ENCODE data around the gene VSTM2B. TPM values are rescaled to one million over a fixed set of nuclear protein-coding genes. Genes with fewer than 3 reads are reported as not detected.

Gene VSTM2B
- polyA plus RNA-seq, 1 donor (not counting 4 experiments of a cell fraction or from before 2014, with no cell fraction given) = not detected

GRCh38 chr19:29516358-29516725 is 9.5 kb upstream of the VSTM2B start:
- FAIRE-seq (no peak), DNase-seq (ENCODE audit: low read depth, low spot score) (no peak)
- dilution Hi-C loops (cut with MboI; ENCODE audit: extremely low pct_ligation_motif_present, low sequenced_read_pairs) = no loop called here
- Histone ChIP-seq H3K9me3 (ENCODE audit: control insufficient read depth, low read depth, low read length) (no peaks in the 10 kb centered on the region), H3K79me2 (ENCODE audit: control insufficient read depth, insufficient read depth, low read length) (no peaks in the 10 kb centered on the region), H3K27ac (ENCODE audit: control insufficient read depth, insufficient read depth, low read length) (no peak overlapping the region), H3K9me1 (ENCODE audit: control insufficient read depth, extremely low read depth, insufficient read depth, low read length) (no peaks in the 10 kb centered on the region), H3K4me1 (ENCODE audit: control insufficient read depth, extremely low read depth, insufficient read depth, low read length) (no peaks in the 10 kb centered on the region), H3K4me3 (ENCODE audit: control insufficient read depth in 2 of 3, extremely low read depth in 1 of 3, insufficient read depth in 2 of 3, low read depth in 1 of 3, low read length in 3 of 3) (no peak overlapping the region), H3K36me3 (ENCODE audit: control insufficient read depth in 2 of 2, extremely low read depth in 1 of 2, insufficient read depth in 2 of 2, low read length in 2 of 2) (no peaks in the 10 kb centered on the region), H3K4me2 (ENCODE audit: control insufficient read depth, extremely low read depth, insufficient read depth, low read depth, low read length) (no peak overlapping the region), H2AFZ (ENCODE audit: control insufficient read depth, low read length) (no peak overlapping the region), H3K9ac (ENCODE audit: control insufficient read depth, extremely low read depth, insufficient read depth, low read length) (no peak overlapping the region), H3K27me3 (ENCODE audit: control insufficient read depth, extremely low read depth, insufficient read depth, low read length) (no peaks in the 10 kb centered on the region), H4K20me1 (ENCODE audit: control insufficient read depth, extremely low read depth, insufficient read depth, low read length) (no peaks in the 10 kb centered on the region)
- no peak for TF ChIP-seq CTCF (optimal IDR thresholded peaks at IDR 0.05 in 1 of 3, IDR thresholded peaks at IDR 0.05 in 1 of 3, conservative IDR thresholded peaks at IDR 0.05 in 1 of 3; ENCODE audit: extremely low read depth in 1 of 3, insufficient read depth in 2 of 3, low read length in 3 of 3)
- TF ChIP-seq EZH2 (IDR thresholded peaks at IDR 0.05; ENCODE audit: low read length) = no peak

GRCh38 chr19:29516821-29517395 is 8.9 kb upstream of the VSTM2B start:
- no peak overlapping the region for H2AFZ ChIP-seq (ENCODE audit: control insufficient read depth, low read length)
- H3K9me1 ChIP-seq (ENCODE audit: control insufficient read depth, extremely low read depth, insufficient read depth, low read length) = no peaks in the 10 kb centered on the region
- H3K79me2 ChIP-seq (ENCODE audit: control insufficient read depth, insufficient read depth, low read length) = no peaks in the 10 kb centered on the region
- DNase-seq (ENCODE audit: low read depth, low spot score) (no peak), FAIRE-seq (no peak)
- no peak overlapping the region for H3K9ac ChIP-seq (ENCODE audit: control insufficient read depth, extremely low read depth, insufficient read depth, low read length)
- dilution Hi-C loops (cut with MboI; ENCODE audit: extremely low pct_ligation_motif_present, low sequenced_read_pairs) = no loop called here
- H3K36me3 ChIP-seq (ENCODE audit: control insufficient read depth in 2 of 2, extremely low read depth in 1 of 2, insufficient read depth in 2 of 2, low read length in 2 of 2) = no peaks in the 10 kb centered on the region
- no peak overlapping the region for H3K4me2 ChIP-seq (ENCODE audit: control insufficient read depth, extremely low read depth, insufficient read depth, low read depth, low read length)
- no peaks in the 10 kb centered on the region for H3K9me3 ChIP-seq (ENCODE audit: control insufficient read depth, low read depth, low read length)
- TF ChIP-seq EZH2 (IDR thresholded peaks at IDR 0.05; ENCODE audit: low read length) (no peak), CTCF (optimal IDR thresholded peaks at IDR 0.05 in 1 of 3, IDR thresholded peaks at IDR 0.05 in 1 of 3, conservative IDR thresholded peaks at IDR 0.05 in 1 of 3; ENCODE audit: extremely low read depth in 1 of 3, insufficient read depth in 2 of 3, low read length in 3 of 3) (no peak)
- no peak overlapping the region for H3K27ac ChIP-seq (ENCODE audit: control insufficient read depth, insufficient read depth, low read length)
- H3K4me1 ChIP-seq (ENCODE audit: control insufficient read depth, extremely low read depth, insufficient read depth, low read length) = no peaks in the 10 kb centered on the region
- no peaks in the 10 kb centered on the region for H3K27me3 ChIP-seq (ENCODE audit: control insufficient read depth, extremely low read depth, insufficient read depth, low read length)
- no peaks in the 10 kb centered on the region for H4K20me1 ChIP-seq (ENCODE audit: control insufficient read depth, extremely low read depth, insufficient read depth, low read length)
- no peak overlapping the region for H3K4me3 ChIP-seq (ENCODE audit: control insufficient read depth in 2 of 3, extremely low read depth in 1 of 3, insufficient read depth in 2 of 3, low read depth in 1 of 3, low read length in 3 of 3)
